ENCODE data around the gene FAM234B.

DNA sequence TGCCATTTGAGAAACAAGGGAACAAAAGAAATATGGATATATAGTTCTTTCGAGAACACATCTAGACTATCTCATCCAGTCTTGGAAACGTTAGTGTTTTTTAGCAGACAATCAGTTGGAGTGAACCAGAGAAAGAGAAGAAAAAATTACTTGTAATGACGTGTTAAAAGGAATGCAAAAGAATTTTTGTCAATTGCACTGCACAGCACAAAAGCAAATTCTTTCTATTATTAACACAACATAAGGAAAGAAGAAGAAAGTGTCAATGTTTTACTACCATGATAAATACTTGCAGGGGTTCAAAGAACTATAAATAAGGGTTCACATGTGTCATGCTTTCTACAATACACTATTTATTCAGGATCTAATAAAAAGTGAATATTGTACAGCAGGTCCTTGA is 86.8 kb downstream of the FAM234B start:
- TF ChIP-seq POLR2A (IDR thresholded peaks at IDR 0.05; ENCODE audit: low read length), result no peak
- TF ChIP-seq GATA1 (IDR thresholded peaks at IDR 0.05; ENCODE audit: low read depth, low read length), result no peak
